GM12872 (cell line): ENCODE measurements around the gene GALNT8.

ENCODE experiments used
- TF ChIP-seq, protein P1 (sequence below): IDR thresholded peaks from 3 replicates; pipeline ENCODE4 v1.5.1; 2011; ENCODE audit warnings: low read depth, mild to moderate bottlenecking, low read length, moderate library complexity; ENCODE audit not compliant: insufficient read depth

Gene GALNT8

DNA sequence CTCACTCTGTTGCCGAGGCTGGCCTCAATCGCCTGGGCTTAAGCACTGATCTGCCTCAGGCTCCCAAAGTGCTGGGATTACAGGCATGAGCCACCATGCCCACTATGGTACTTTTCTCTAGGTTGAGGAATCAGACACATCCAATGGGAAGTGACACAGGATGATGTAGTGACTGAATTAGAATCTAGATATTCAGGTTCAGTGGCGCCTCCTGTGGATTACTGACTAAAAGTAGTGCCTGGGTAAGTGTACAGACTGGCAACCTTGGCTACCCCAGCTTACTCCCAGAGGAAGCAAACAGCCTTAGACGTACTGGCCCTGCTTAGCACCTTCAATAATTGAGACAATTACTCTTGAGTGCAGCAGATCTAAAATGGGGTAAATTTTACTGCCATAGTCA is 22.8 kb downstream of the GALNT8 start:
- TF ChIP-seq, protein P1, sequence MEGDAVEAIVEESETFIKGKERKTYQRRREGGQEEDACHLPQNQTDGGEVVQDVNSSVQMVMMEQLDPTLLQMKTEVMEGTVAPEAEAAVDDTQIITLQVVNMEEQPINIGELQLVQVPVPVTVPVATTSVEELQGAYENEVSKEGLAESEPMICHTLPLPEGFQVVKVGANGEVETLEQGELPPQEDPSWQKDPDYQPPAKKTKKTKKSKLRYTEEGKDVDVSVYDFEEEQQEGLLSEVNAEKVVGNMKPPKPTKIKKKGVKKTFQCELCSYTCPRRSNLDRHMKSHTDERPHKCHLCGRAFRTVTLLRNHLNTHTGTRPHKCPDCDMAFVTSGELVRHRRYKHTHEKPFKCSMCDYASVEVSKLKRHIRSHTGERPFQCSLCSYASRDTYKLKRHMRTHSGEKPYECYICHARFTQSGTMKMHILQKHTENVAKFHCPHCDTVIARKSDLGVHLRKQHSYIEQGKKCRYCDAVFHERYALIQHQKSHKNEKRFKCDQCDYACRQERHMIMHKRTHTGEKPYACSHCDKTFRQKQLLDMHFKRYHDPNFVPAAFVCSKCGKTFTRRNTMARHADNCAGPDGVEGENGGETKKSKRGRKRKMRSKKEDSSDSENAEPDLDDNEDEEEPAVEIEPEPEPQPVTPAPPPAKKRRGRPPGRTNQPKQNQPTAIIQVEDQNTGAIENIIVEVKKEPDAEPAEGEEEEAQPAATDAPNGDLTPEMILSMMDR: no peak

DNA sequence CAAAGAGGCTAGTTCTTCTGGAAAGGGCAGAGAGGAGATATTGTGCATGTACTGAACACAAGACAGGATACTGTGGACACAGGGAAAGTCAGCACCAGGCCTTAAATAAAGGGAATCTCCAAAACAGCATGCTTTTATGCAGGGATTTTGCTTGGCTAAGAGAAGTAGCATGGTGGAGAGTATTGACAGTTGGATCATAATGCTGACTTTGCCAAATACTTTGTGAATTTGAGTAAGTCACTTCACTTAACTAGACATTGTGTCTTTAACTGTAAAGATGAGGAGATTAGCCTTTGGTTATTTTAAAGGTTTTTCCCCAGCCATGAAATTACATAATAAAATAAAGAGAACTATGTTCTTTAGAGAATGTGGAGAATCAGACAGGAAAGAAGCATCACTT is 24.5 kb downstream of the GALNT8 start:
- TF ChIP-seq, protein P1: no peak

DNA sequence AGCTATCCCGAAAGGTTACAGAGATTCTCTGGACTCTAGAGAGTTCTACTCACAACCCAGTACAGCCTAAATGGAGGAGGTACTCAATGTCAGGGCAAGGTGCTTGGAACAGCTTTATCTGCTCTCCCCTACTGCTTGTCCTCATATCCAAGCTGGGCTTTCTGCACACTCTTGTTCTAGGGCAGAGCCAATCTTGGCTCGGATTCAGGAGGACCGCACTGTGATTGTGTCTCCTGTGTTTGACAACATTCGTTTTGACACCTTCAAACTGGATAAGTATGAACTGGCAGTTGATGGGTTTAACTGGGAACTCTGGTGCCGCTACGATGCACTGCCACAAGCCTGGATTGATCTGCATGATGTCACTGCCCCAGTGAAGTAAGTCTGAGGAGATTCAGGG is 25.0 kb downstream of the GALNT8 start:
- TF ChIP-seq, protein P1: no peak

DNA sequence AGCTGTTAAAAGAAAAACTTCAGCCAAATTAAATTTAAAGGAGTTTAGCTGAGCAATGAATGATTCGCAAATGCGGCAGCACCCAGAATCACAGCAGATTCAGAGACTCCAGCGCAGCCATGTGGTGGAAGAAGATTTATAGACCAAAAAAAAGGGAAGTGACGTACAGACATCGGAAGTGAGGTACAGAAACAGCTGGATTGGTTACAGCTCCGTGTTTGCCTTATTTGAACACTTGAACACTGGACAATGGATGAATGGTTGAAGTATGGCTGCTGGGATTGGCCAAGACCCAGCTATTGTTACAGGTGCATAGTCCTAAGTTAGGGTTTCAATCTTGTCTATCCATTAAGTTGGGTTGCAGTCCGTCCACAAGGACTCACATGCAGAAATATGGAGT is 42.6 kb downstream of the GALNT8 start:
- TF ChIP-seq, protein P1: no peak

DNA sequence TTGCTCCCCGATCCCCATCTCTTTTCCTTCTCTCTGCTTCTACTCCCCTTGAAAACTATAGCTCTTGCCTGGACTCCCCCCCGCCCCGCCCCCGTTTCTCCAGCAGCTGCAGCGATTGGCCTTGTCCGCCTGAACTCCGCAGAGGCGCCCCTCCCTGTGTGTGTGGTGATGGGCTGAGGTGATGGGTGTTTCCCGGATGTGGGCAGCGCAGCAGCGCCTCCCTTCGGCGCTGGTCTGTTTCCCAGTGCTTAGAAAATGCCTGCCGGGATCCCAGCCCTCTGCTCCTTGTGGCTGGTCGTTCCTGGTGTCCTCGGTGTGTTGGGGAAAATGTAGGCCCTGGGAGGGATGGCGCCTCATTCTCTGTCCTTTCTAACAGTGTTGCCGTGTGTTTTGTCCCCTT is 43.3 kb downstream of the GALNT8 start:
- TF ChIP-seq, protein P1: no peak

DNA sequence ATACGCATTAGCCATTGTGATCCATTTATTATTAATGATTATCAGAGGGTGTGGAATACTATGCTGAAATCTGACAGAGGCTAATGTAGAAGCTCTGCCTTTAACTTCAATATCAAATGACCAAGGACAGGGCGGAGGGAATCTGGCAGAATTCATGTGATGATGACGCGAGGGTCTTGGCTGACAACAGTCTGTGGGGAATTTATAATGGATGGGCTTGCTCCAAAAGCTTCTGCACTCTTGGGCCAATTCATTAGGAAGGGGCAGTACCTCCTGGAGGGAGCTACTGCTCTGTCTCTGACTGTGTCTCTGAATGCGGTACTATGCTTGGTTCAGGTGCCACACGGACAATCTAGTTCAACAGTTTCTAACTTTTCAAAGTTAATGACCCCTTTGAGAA is 46.2 kb downstream of the GALNT8 start:
- TF ChIP-seq, protein P1: no peak

DNA sequence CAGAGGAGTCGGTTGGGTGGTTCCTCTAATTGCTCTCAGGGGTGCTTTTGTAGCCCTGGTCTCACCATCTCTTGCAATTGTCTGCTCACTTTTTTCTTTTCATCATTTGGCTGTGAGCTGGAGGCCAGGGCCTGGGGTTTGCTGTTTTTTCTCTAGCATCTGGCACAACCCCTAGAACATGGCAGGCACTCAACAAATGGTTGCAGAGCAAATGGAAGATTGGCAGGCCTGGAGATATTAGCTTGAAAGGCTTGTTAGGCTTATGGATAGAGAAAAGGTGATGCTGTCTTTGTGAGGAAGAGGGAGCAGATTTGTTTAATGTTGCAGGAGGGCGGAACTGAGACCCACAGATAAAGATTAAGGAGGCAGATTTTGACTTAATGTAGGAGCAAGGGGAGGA is 47.0 kb downstream of the GALNT8 start:
- TF ChIP-seq, protein P1: no peak

DNA sequence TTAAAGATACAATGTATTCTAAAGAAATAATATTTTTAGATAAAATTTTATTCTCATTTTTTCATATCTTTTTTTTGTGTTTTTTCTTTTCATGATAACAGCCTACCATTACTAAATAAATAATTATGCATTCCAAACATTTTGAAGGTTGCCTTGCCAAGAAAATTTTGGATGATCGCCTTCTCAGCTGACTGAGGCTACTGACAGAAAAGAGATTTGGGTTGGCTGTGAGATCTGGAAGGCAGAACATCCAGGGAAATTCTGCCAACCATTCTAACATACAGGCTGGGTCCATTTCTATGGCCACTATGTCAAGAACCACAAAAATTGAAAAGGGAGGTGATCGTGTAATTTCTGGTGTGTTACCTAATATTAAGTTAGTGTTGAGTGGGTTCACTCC is 48.1 kb downstream of the GALNT8 start:
- TF ChIP-seq, protein P1: no peak
